Liver (tissue), 10 donors: ENCODE measurements around the gene PROZ. TPM values are rescaled to one million over a fixed set of nuclear protein-coding genes. Genes with fewer than 3 reads are reported as not detected.

ENCODE experiments used
- DNase-seq: peaks from one replicate; pipeline ENCODE4 v3.0.0-alpha.2; 2017; ENCODE audit warnings: low spot score
- H3K27ac ChIP-seq, 2 donors: one replicate each; pipeline ENCODE4 v1.7.0; 2013; ENCODE audit warnings: inconsistent platforms in 2 of 2, low read length in 2 of 2, control low read depth in 1 of 2, low read depth in 1 of 2, mild to moderate bottlenecking in 1 of 2
- H3K27me3 ChIP-seq, 4 donors: one replicate each; pipeline versions ENCODE4 v1.6.1 to v1.7.0; 2013; ENCODE audit warnings: low read length in 3 of 4, inconsistent platforms in 1 of 4, mild to moderate bottlenecking in 1 of 4, moderate library complexity in 1 of 4; ENCODE audit not compliant: control insufficient read depth in 4 of 4, insufficient read depth in 4 of 4
- H3K36me3 ChIP-seq, 4 donors: one replicate each; pipeline versions ENCODE4 v1.6.1 to v1.7.0; 2013; ENCODE audit warnings: low read length in 3 of 4, mild to moderate bottlenecking in 3 of 4, low read depth in 1 of 4, moderate library complexity in 1 of 4; ENCODE audit not compliant: control insufficient read depth in 4 of 4, insufficient read depth in 3 of 4
- H3K4me1 ChIP-seq, 4 donors: one replicate each; pipeline versions ENCODE4 v1.6.1 to v1.7.0; 2013; ENCODE audit warnings: low read length in 3 of 4, mild to moderate bottlenecking in 3 of 4, moderate library complexity in 1 of 4; ENCODE audit not compliant: control insufficient read depth in 4 of 4, insufficient read depth in 4 of 4
- H3K4me3 ChIP-seq, 3 donors: one replicate each; pipeline versions ENCODE4 v1.6.1 to v1.7.0; 2013; ENCODE audit warnings: low read length in 3 of 3, control low read depth in 1 of 3, low read depth in 1 of 3, mild to moderate bottlenecking in 1 of 3
- H3K9ac ChIP-seq, 2 donors: one replicate each; pipeline ENCODE4 v1.7.0; 2013; ENCODE audit warnings: low read length in 2 of 2, mild to moderate bottlenecking in 2 of 2, moderate library complexity in 2 of 2, control low read depth in 1 of 2, low read depth in 1 of 2
- H3K9me3 ChIP-seq, 4 donors: one replicate each; pipeline versions ENCODE4 v1.6.1 to v1.7.0; 2013; ENCODE audit warnings: low read length in 3 of 4; ENCODE audit not compliant: control insufficient read depth in 4 of 4
- CTCF ChIP-seq: fragments of 150-350 bp; IDR thresholded peaks from 2 replicates; pipeline ENCODE4 v1.5.1; 2017; ENCODE audit warnings: improper control_type of control experiment, low read depth, low read length; ENCODE audit not compliant: missing input control
- RAD21 ChIP-seq, 2 donors: IDR thresholded peaks; 2 replicates each; pipeline ENCODE4 v1.6.1; 2016; ENCODE audit warnings: antibody characterized with exemption in 2 of 2, mild to moderate bottlenecking in 2 of 2
- SP1 ChIP-seq: IDR thresholded peaks from 2 replicates; pipeline ENCODE4 v1.6.1; 2018; ENCODE audit warnings: antibody characterized with exemption, mild to moderate bottlenecking
- TAF1 ChIP-seq: conservative IDR thresholded peaks from 2 replicates; pipeline ENCODE4 v1.6.1; 2016; ENCODE audit warnings: antibody characterized with exemption, mild to moderate bottlenecking
- WGBS: extraction: QIAGEN DNeasy Blood & Tissue Kit; methylation state at CpG from one replicate; pipeline ENCODE4 v1.1.7; 2013; 5-methylcytosine and 5-hydroxymethylcytosine counted together
- polyA plus RNA-seq, 2 donors: library from polyadenylated mRNA; stranded (reverse) in 1 of 2; unstranded in 1 of 2; fragments of 200-250 nt in 1 of 2; fragments of >200 nt in 1 of 2; fragmentation: Nextera tagmentation in 1 of 2; extraction: Ambion mirVana in 1 of 2; gene quantifications; one replicate each; pipeline versions ENCODE4 v1.2.1 to v1.2.3, GENCODE V29; 2013 to 2015
- small RNA-seq: library from RNA; depleted of rRNA; stranded (forward); fragments of <200 nt; gene quantifications from one replicate; pipeline ENCODE3, GENCODE V24; 2014
- total RNA-seq, 2 donors: library from RNA; depleted of rRNA; stranded (reverse); fragments of >200 nt; gene quantifications; one replicate each; pipeline ENCODE4 v1.2.3, GENCODE V29; 2014
- TF ChIP-seq, protein P1 (sequence below): IDR thresholded peaks from 2 replicates; pipeline ENCODE4 v1.6.1; 2016; ENCODE audit warnings: antibody characterized with exemption
- donor health status: healthy.
- donor health status: healthy.
- donor health status: healthy.
- donor health status: healthy.
- donor health status: healthy.

Gene PROZ
- total and polyA plus RNA-seq, 4 donors, result 10.6 to 40.7 (median 30.3) TPM

DNA sequence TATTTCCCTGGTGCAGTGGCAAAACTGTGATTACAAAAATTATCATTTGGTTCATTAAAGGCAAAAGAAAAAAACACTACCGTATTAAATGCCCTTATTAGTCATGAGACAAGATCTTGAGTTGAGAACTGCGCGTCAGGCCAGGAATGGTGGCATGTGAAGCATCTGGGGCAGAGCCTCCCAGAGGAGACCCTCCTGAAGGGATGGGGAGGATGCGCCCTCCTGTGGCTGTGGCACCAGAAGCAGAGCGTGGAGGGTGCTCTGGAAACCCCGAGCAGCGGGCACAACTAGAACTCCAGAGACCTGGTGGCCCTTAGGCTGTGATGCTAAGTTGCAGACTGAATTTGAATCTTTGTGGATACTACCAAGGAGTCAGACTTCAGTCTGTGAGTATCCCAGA lies 62.4 kb downstream of the PROZ start:
- peak overlapping the region in 1 of 2 donors; percentile 27 for H3K27ac ChIP-seq
- TF ChIP-seq, protein P1, sequence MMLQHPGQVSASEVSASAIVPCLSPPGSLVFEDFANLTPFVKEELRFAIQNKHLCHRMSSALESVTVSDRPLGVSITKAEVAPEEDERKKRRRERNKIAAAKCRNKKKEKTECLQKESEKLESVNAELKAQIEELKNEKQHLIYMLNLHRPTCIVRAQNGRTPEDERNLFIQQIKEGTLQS, result no peak
- peak in 1 of 2 donors; percentile 64 for TF ChIP-seq RAD21 (IDR thresholded peaks at IDR 0.05)
- TF ChIP-seq TAF1, result no peak
- peak; percentile 23 for TF ChIP-seq CTCF
- no peak for TF ChIP-seq SP1
- H3K4me3 ChIP-seq, result no peak overlapping the region
- WGBS, result 91% methylated on average over 7 of the region's 7 CpGs
- H3K36me3 ChIP-seq, result peaks cover 4 to 21% (median 14%) of the 10 kb centered on the region in 4 donors
- H3K9me3 ChIP-seq, result no peaks in the 10 kb centered on the region
- H3K9ac ChIP-seq, result no peak overlapping the region
- no peaks in the 10 kb centered on the region for H3K27me3 ChIP-seq
- DNase-seq, result peak; percentile 53
- peaks cover 12 to 34% (median 29%) of the 10 kb centered on the region in 4 donors for H3K4me1 ChIP-seq

Small RNA genes lying within 50 kb of the gene (small RNA-seq; reads per million reads assigned to genes)
- not detected for gene AL137002.1

Other genes starting within 250 kb of the PROZ start
- gene MCF2L, start 189.4 kb upstream of the PROZ start, total RNA-seq, result 10 to 100 TPM in 1 of 2 donors, 1 to 10 TPM in 1; 9.1 to 12.8 TPM
- gene MCF2L, start 189.4 kb upstream of the PROZ start, polyA plus RNA-seq, result 1 to 10 TPM; 2.9 to 5.1 TPM
- 10 to 100 TPM; 52.5 to 80.0 TPM for gene F7, start 52.9 kb upstream of the PROZ start, total RNA-seq
- gene F7, start 52.9 kb upstream of the PROZ start, polyA plus RNA-seq, result 10 to 100 TPM; 46.6 to 92.6 TPM
- gene F10, start 35.8 kb upstream of the PROZ start, total RNA-seq, result 100 to 1,000 TPM in 1 of 2 donors, 10 to 100 TPM in 1; 85.3 to 110 TPM
- gene F10, start 35.8 kb upstream of the PROZ start, polyA plus RNA-seq, result 100 to 1,000 TPM; 124 to 199 TPM
- 10 to 100 TPM; 30.6 to 39.1 TPM for gene PCID2, start 50.0 kb downstream of the PROZ start, total RNA-seq
- gene PCID2, start 50.0 kb downstream of the PROZ start, polyA plus RNA-seq, result 10 to 100 TPM; 13.8 to 14.7 TPM
- gene CUL4A, start 51.0 kb downstream of the PROZ start, total RNA-seq, result 10 to 100 TPM; 64.1 to 89.4 TPM
- gene CUL4A, start 51.0 kb downstream of the PROZ start, polyA plus RNA-seq, result 10 to 100 TPM; 19.9 to 27.7 TPM
- 10 to 100 TPM; 60.0 to 65.8 TPM for gene LAMP1, start 138.6 kb downstream of the PROZ start, total RNA-seq
- 100 to 1,000 TPM in 1 of 2 donors, 10 to 100 TPM in 1; 24.4 to 160 TPM for gene LAMP1, start 138.6 kb downstream of the PROZ start, polyA plus RNA-seq
- 10 to 100 TPM; 11.1 to 33.0 TPM for gene GRTP1, start 205.5 kb downstream of the PROZ start, total RNA-seq
- 10 to 100 TPM; 28.6 to 53.6 TPM for gene GRTP1, start 205.5 kb downstream of the PROZ start, polyA plus RNA-seq